ENCODE data around the gene SORCS2.

Gene SORCS2

GRCh38 chr4:7367406-7367805 lies 175.1 kb downstream of the SORCS2 start:
- ChIA-PET CTCF (no interaction called here), POLR2A (no interaction called here)
- no peak for TF ChIP-seq CTCF (IDR thresholded peaks at IDR 0.05; ENCODE audit: control extremely low read depth, extremely low read depth, low read depth, missing control alignments)
- DNase-seq (ENCODE audit: extremely low spot score), result no peak

DNA sequence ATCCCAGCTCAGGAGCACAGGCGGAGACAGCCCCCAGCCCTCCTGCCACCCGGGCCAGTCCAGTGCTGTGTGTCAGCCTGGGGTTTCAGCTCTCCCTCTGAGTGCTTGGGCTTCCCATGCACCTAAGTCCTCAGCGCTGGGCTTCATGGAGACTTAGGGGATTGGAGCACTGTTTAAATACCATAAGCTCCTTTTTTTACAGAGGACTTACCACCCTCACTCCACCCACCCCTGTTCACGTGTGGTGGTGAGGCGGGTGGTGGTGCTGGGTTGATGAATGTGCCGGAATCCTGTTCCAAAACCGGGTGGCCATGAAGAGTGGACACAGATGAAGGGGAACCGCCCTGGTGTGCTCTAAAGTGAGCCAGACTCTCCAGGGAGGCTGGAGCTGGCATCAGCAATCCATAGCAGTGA lies 175.5 kb downstream of the SORCS2 start:
- no peak for DNase-seq (ENCODE audit: extremely low spot score)
- ChIA-PET POLR2A (no interaction called here), CTCF (no interaction called here)
- no peak for TF ChIP-seq CTCF (IDR thresholded peaks at IDR 0.05; ENCODE audit: control extremely low read depth, extremely low read depth, low read depth, missing control alignments)

GRCh38 chr4:7368296-7368695 lies 176.0 kb downstream of the SORCS2 start:
- ChIA-PET CTCF (no interaction called here), POLR2A (no interaction called here)
- no peak for TF ChIP-seq CTCF (IDR thresholded peaks at IDR 0.05; ENCODE audit: control extremely low read depth, extremely low read depth, low read depth, missing control alignments)
- no peak for DNase-seq (ENCODE audit: extremely low spot score)

DNA sequence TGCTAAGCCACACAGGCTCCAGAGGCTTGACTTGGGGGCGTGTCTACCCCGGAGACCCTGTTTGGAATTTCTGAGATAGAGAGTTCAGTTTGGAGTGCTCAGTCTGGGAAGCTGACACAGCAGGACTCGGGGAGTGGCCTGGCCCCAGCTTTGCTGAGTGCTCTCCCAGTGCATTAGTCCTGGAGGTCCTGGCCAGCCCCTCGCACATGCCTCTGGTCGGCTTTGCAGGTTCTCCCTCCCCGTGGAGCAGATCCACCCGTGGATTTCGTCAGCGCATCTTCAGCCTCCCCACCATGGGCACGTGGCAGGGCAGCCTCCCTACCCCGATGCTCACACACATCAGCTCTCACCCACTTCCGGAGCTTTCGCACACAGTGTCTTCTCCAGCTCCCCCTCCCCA lies 177.2 kb downstream of the SORCS2 start:
- ChIA-PET CTCF (interaction anchor here (1.2 kb wide), 1 partner anchor 11 kb away, joined by 4 read pairs; no protein-coding TSS in a partner anchor), POLR2A (no interaction called here)
- DNase-seq (ENCODE audit: extremely low spot score), result no peak
- no peak for TF ChIP-seq CTCF (IDR thresholded peaks at IDR 0.05; ENCODE audit: control extremely low read depth, extremely low read depth, low read depth, missing control alignments)

- no peak for DNase-seq (ENCODE audit: extremely low spot score)
- TF ChIP-seq CTCF (IDR thresholded peaks at IDR 0.05; ENCODE audit: control extremely low read depth, extremely low read depth, low read depth, missing control alignments), result no peak
- ChIA-PET POLR2A (no interaction called here), CTCF (interaction anchor here (1.2 kb wide), 1 partner anchor 10 kb away, joined by 4 read pairs; no protein-coding TSS in a partner anchor)
Measured at GRCh38 chr4:7370038-7370437, 177.7 kb downstream of the SORCS2 start.

DNA sequence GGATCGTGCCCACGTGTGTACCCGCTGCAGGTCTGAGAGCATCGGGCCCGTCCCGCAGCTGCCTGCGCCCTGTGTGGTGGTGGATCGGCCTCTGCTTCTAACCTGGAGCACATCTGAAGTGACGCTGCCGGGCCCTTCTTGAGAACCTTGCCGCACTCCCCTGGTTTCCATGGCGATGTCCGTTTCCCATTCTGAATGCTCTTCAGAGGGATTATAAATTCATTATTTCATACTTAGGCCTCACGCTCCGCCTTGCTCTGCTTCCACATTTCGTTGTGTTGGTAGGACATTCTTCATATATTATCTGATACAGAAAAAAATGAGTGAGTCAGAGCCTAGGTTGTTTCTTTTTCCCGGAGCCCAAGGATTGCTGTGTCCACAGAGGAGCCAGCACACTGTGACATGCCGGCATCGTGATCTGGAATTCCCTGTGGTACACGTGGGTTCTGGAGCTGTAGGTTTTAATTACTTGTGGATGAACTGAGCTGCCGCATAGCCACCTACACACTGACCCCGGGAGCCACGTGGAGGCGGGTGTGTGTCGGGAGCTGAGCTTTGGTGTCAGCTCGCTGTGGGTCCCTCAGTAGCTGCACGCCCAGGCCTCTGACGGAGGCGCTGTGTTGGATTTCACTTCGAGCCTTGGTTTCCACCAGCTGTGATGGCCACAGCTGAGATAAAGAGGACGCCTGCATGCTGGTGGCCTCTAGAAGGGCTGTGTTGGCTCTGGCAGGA lies 179.0 kb downstream of the SORCS2 start:
- ChIA-PET POLR2A (no interaction called here), CTCF (no interaction called here)
- no peak for TF ChIP-seq CTCF (IDR thresholded peaks at IDR 0.05; ENCODE audit: control extremely low read depth, extremely low read depth, low read depth, missing control alignments)
- DNase-seq (ENCODE audit: extremely low spot score), result no peak

Measured in GM10248 (cell line).